GM23338 (cell line): ENCODE measurements around the gene ZNF440. TPM values are rescaled to one million over a fixed set of nuclear protein-coding genes. Genes with fewer than 3 reads are reported as not detected.
A peak's percentile ranks its signal among the peaks of the same experiment; 100 is the strongest.
"Not testable (repeated sequence)": the region's sequence is repeated elsewhere in the genome, so short reads cannot be mapped to it uniquely, and the experiment has no call there.

Experiments used
- ATAC-seq: fragments of 200-7000 bp; cut with Tn5 transposase; 3 replicates; pipeline ENCODE4 v1.9.1; 2020
- DNase-seq: peaks from one replicate; pipeline ENCODE4 v3.0.0-alpha.2; 2015; ENCODE audit warnings: low spot score
- H2AFZ ChIP-seq: fragments of 200-600 bp; sonication (generic); 2 replicates; pipeline ENCODE4 v1.8.0; 2016; ENCODE audit warnings: antibody characterized with exemption, mild to moderate bottlenecking, moderate library complexity
- H3F3A ChIP-seq: fragments of 200-600 bp; sonication (generic); replicated peaks from 2 replicates; pipeline ENCODE4 v1.8.0; 2017; ENCODE audit warnings: antibody characterized with exemption, mixed run types, low read depth
- H3K27ac ChIP-seq: fragments of 200-600 bp; sonication (generic); 2 replicates; pipeline ENCODE4 v1.6.1; 2016; ENCODE audit warnings: low read depth
- H3K27me3 ChIP-seq: fragments of 200-600 bp; sonication (generic); 2 replicates; pipeline ENCODE4 v1.8.0; 2016; ENCODE audit warnings: mild to moderate bottlenecking, mixed run types, moderate library complexity; ENCODE audit not compliant: insufficient read depth
- H3K36me3 ChIP-seq: fragments of 200-600 bp; sonication (generic); 2 replicates; pipeline ENCODE4 v1.8.0; 2016; ENCODE audit warnings: mild to moderate bottlenecking; ENCODE audit not compliant: insufficient read depth
- H3K4me1 ChIP-seq: fragments of 200-600 bp; sonication (generic); 2 replicates; pipeline ENCODE4 v1.8.0; 2016; ENCODE audit warnings: mild to moderate bottlenecking, moderate library complexity; ENCODE audit not compliant: insufficient read depth
- H3K4me2 ChIP-seq: fragments of 200-600 bp; sonication (generic); 2 replicates; pipeline ENCODE4 v1.7.1; 2017; ENCODE audit warnings: mixed run types
- H3K4me3 ChIP-seq: fragments of 200-600 bp; sonication (generic); 2 replicates; pipeline ENCODE4 v1.6.1; 2016; ENCODE audit warnings: mixed run types
- H3K79me2 ChIP-seq: fragments of 200-600 bp; sonication (generic); replicated peaks from 2 replicates; pipeline ENCODE4 v1.8.0; 2017; ENCODE audit warnings: mild to moderate bottlenecking; ENCODE audit not compliant: insufficient read depth
- H3K9me2 ChIP-seq: fragments of 200-600 bp; sonication (generic); 2 replicates; pipeline ENCODE4 v1.8.0; 2017; ENCODE audit not compliant: insufficient read depth
- H4K20me1 ChIP-seq: fragments of 200-600 bp; sonication (generic); replicated peaks from 2 replicates; pipeline ENCODE4 v1.8.0; 2017; ENCODE audit warnings: mild to moderate bottlenecking; ENCODE audit not compliant: insufficient read depth
- H3K27ac Mint-ChIP-seq: 2 replicates; pipeline ENCODE4 v1.8.0; 2020; ENCODE audit warnings: inconsistent platforms, mild to moderate bottlenecking, moderate library complexity, mixed read lengths
- H3K27me3 Mint-ChIP-seq: 3 replicates; pipeline ENCODE4 v1.8.0; 2022; ENCODE audit warnings: low read depth, mild to moderate bottlenecking, moderate library complexity, mixed read lengths, inconsistent platforms; ENCODE audit not compliant: insufficient read depth, poor library complexity
- H3K36me3 Mint-ChIP-seq: 3 replicates; pipeline ENCODE4 v1.8.0; 2021; ENCODE audit warnings: low read depth, mild to moderate bottlenecking, inconsistent platforms, moderate library complexity, mixed read lengths
- H3K4me1 Mint-ChIP-seq: 3 replicates; pipeline ENCODE4 v1.8.0; 2020; ENCODE audit warnings: mild to moderate bottlenecking, inconsistent platforms, mixed read lengths
- H3K4me3 Mint-ChIP-seq: 3 replicates; pipeline ENCODE4 v1.8.0; 2021; ENCODE audit warnings: moderate library complexity, mild to moderate bottlenecking, inconsistent platforms, mixed read lengths
- H3K9me3 Mint-ChIP-seq: 3 replicates; pipeline ENCODE4 v1.8.0; 2020; ENCODE audit warnings: moderate library complexity, mild to moderate bottlenecking, inconsistent platforms, mixed read lengths
- EZH2 ChIP-seq: fragments of 200-600 bp; sonication (generic); IDR thresholded peaks from one replicate; pipeline ENCODE4 v1.8.0; 2017; ENCODE audit warnings: antibody characterized with exemption, mild to moderate bottlenecking, low read depth; ENCODE audit not compliant: unreplicated experiment
- EZH2phosphoT487 ChIP-seq: fragments of 200-600 bp; sonication (generic); IDR thresholded peaks from one replicate; pipeline ENCODE4 v1.8.1; 2018; ENCODE audit warnings: antibody characterized with exemption; ENCODE audit not compliant: unreplicated experiment
- JUNB ChIP-seq: IDR thresholded peaks from one replicate; pipeline ENCODE4 v1.6.1; 2016; ENCODE audit warnings: antibody characterized with exemption; ENCODE audit not compliant: unreplicated experiment
- POLR2AphosphoS5 ChIP-seq: IDR thresholded peaks from 2 replicates; pipeline ENCODE4 v1.6.1; 2016; ENCODE audit warnings: antibody characterized with exemption, low read depth
- STAT1 ChIP-seq: IDR thresholded peaks from one replicate; pipeline ENCODE4 v1.6.1; 2016; ENCODE audit warnings: antibody characterized with exemption; ENCODE audit not compliant: unreplicated experiment
- ZNF331 ChIP-seq: fragments of 250-450 bp; sonication (Bioruptor Pico); IDR thresholded peaks from 2 replicates; pipeline ENCODE4 v1.5.0; 2020; ENCODE audit warnings: low read depth, mild to moderate bottlenecking, moderate library complexity
- polyA plus RNA-seq: library from polyadenylated mRNA; unstranded; fragments of >200 nt; fragmentation: Nextera tagmentation; extraction: Ambion mirVana; gene quantifications from 2 replicates; pipeline ENCODE4 v1.2.1, GENCODE V29; 2016
- total RNA-seq: library from RNA; depleted of rRNA; stranded (reverse); fragments of >200 nt; shearing (Covaris generic); gene quantifications from 2 replicates; pipeline ENCODE4 v1.2.3, GENCODE V29; 2014
- TF ChIP-seq, protein P1 (sequence below), 2 experiments: fragments of 200-600 bp in 1 of 2; sonication (generic) in 1 of 2; conservative IDR thresholded peaks; 2 replicates each; pipeline versions ENCODE4 v1.5.1 to v1.6.1; 2016 to 2017; ENCODE audit warnings: antibody characterized with exemption in 2 of 2, low read depth in 2 of 2, mild to moderate bottlenecking in 2 of 2, moderate library complexity in 1 of 2
- TF ChIP-seq, protein P2 (sequence below): IDR thresholded peaks from one replicate; pipeline ENCODE4 v1.6.1; 2018; ENCODE audit warnings: antibody characterized with exemption; ENCODE audit not compliant: unreplicated experiment
- TF ChIP-seq, protein P3 (sequence below): IDR thresholded peaks from 2 replicates; pipeline ENCODE4 v1.6.1; 2016; ENCODE audit warnings: antibody characterized with exemption

The ZNF440 gene
- total and polyA plus RNA-seq, 2 experiments from 2014 or later, result 2.5 to 9.3 TPM

DNA sequence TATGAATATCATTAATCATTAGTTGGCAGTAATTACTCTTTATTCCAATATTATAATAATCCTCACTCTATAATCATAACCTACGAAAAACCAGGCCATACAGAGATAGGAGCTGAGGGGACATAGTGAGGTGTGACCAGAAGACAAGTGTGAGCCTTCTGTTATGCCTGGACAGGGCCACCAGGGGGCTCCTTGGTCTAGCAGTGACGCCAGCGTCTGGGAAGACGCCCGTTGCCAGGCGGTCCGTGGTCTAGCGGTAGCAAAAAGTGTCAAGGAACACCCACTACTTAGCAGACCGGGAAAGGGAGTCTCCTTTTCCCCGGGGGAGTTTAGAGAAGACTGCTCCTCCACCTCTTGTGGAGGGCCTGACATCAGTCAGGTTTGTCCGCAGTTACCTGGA lies 42.6 kb upstream of the ZNF440 start:
- H3K9me2 ChIP-seq, H3K27ac Mint-ChIP-seq, H3K4me1 ChIP-seq, H3K27me3 Mint-ChIP-seq, H3K4me1 Mint-ChIP-seq, H3K79me2 ChIP-seq, H3K4me3 Mint-ChIP-seq, ATAC-seq, H4K20me1 ChIP-seq, H3K4me2 ChIP-seq, H3K36me3 ChIP-seq, H3K27ac ChIP-seq, H2AFZ ChIP-seq, H3K4me3 ChIP-seq, H3F3A ChIP-seq: not testable (repeated sequence)
- Mint-ChIP-seq H3K9me3 (peaks cover 90% of the 10 kb centered on the region), H3K36me3 (peaks cover 16% of the 10 kb centered on the region; the same call in 2 of the 3 replicates)
- peaks cover 29% of the 10 kb centered on the region for H3K27me3 ChIP-seq
- TF ChIP-seq, protein P1, sequence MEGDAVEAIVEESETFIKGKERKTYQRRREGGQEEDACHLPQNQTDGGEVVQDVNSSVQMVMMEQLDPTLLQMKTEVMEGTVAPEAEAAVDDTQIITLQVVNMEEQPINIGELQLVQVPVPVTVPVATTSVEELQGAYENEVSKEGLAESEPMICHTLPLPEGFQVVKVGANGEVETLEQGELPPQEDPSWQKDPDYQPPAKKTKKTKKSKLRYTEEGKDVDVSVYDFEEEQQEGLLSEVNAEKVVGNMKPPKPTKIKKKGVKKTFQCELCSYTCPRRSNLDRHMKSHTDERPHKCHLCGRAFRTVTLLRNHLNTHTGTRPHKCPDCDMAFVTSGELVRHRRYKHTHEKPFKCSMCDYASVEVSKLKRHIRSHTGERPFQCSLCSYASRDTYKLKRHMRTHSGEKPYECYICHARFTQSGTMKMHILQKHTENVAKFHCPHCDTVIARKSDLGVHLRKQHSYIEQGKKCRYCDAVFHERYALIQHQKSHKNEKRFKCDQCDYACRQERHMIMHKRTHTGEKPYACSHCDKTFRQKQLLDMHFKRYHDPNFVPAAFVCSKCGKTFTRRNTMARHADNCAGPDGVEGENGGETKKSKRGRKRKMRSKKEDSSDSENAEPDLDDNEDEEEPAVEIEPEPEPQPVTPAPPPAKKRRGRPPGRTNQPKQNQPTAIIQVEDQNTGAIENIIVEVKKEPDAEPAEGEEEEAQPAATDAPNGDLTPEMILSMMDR (conservative IDR thresholded peaks at IDR 0.05; ENCODE audit: low read depth in 2 of 2), result peak; percentile 40 to 60
- peak; percentile 52 for DNase-seq

DNA sequence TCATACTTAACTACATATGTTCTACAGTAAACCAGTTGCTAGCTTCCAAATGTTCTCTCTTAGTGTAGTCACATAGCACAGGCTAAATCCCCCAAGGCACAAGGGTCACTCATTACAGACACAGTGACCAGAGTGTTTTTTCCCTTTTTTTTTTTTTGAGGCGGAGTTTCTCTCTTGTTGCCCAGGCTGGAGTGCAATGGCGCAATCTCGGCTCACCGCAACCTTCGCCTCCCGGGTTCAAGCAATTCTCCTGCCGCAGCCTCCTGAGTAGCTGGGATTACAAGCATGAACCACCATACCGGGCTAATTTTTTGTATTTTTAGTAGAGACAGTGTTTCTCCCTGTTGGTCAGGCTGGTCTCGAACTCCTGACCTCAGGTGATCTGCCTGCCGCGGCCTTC lies 37.4 kb upstream of the ZNF440 start:
- H3K27ac ChIP-seq, H3K79me2 ChIP-seq, H3K36me3 ChIP-seq, H3K4me1 Mint-ChIP-seq, H3K27ac Mint-ChIP-seq, H2AFZ ChIP-seq, H3K4me3 ChIP-seq, H3K9me2 ChIP-seq, H3K4me2 ChIP-seq, H4K20me1 ChIP-seq, H3K27me3 Mint-ChIP-seq, H3F3A ChIP-seq, H3K4me1 ChIP-seq, DNase-seq, H3K27me3 ChIP-seq, ATAC-seq, H3K4me3 Mint-ChIP-seq: not testable (repeated sequence)
- Mint-ChIP-seq H3K36me3 (peaks cover 10% of the 10 kb centered on the region; the same call in 2 of the 3 replicates), H3K9me3 (peaks cover 93% of the 10 kb centered on the region)

DNA sequence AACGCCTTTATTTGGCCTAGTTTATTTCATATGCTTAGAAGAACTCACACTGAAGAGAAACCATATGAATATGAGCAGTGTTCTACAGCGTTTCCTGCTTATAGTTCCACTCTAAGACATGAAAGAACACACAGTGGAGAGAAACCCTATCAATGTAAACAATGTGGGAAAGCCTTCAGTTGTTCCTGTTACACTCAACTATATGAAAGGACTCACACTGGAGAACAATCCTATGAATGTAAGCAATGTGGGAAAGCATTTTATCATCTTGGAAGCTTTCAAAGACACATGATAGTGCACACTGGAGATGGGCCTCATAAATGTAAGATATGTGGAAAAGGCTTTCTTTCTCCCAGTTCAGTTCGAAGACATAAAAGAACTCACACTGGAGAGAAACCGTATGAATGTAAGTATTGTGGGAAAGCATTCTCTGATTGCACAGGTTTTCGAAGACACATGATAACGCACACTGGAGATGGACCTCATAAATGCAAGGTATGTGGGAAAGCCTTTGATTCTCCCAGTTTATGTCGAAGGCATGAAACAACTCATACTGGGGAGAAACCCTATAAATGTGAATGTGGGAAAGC lies 33.5 kb upstream of the ZNF440 start:
- no peaks in the 10 kb centered on the region for H3K9me2 ChIP-seq
- Mint-ChIP-seq H3K9me3 (peaks cover 86% of the 10 kb centered on the region), H3K4me1 (no peaks in the 10 kb centered on the region), H3K4me3 (no peak overlapping the region), H3K36me3 (peaks cover 9% of the 10 kb centered on the region; the same call in 2 of the 3 replicates), H3K27ac (no peak overlapping the region), H3K27me3 (no peaks in the 10 kb centered on the region)
- no peak for DNase-seq
- no peaks in the 10 kb centered on the region for H3K4me1 ChIP-seq
- peaks cover 15% of the 10 kb centered on the region for H3K36me3 ChIP-seq
- H3F3A ChIP-seq, result no peaks in the 10 kb centered on the region
- H3K4me3 ChIP-seq, result no peak overlapping the region
- no peak overlapping the region for H3K27ac ChIP-seq
- H3K79me2 ChIP-seq, result no peaks in the 10 kb centered on the region
- no peak overlapping the region for H2AFZ ChIP-seq
- ATAC-seq, result no peak
- TF ChIP-seq JUNB (no peak), EZH2phosphoT487 (no peak), STAT1 (no peak), ZNF331 (CRISPR knock-in tag) (no peak), EZH2 (no peak), POLR2AphosphoS5 (no peak)
- TF ChIP-seq, protein P1 (conservative IDR thresholded peaks at IDR 0.05; ENCODE audit: low read depth in 2 of 2), result no peak
- TF ChIP-seq, protein P2, sequence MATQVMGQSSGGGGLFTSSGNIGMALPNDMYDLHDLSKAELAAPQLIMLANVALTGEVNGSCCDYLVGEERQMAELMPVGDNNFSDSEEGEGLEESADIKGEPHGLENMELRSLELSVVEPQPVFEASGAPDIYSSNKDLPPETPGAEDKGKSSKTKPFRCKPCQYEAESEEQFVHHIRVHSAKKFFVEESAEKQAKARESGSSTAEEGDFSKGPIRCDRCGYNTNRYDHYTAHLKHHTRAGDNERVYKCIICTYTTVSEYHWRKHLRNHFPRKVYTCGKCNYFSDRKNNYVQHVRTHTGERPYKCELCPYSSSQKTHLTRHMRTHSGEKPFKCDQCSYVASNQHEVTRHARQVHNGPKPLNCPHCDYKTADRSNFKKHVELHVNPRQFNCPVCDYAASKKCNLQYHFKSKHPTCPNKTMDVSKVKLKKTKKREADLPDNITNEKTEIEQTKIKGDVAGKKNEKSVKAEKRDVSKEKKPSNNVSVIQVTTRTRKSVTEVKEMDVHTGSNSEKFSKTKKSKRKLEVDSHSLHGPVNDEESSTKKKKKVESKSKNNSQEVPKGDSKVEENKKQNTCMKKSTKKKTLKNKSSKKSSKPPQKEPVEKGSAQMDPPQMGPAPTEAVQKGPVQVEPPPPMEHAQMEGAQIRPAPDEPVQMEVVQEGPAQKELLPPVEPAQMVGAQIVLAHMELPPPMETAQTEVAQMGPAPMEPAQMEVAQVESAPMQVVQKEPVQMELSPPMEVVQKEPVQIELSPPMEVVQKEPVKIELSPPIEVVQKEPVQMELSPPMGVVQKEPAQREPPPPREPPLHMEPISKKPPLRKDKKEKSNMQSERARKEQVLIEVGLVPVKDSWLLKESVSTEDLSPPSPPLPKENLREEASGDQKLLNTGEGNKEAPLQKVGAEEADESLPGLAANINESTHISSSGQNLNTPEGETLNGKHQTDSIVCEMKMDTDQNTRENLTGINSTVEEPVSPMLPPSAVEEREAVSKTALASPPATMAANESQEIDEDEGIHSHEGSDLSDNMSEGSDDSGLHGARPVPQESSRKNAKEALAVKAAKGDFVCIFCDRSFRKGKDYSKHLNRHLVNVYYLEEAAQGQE, result no peak
- TF ChIP-seq, protein P3, sequence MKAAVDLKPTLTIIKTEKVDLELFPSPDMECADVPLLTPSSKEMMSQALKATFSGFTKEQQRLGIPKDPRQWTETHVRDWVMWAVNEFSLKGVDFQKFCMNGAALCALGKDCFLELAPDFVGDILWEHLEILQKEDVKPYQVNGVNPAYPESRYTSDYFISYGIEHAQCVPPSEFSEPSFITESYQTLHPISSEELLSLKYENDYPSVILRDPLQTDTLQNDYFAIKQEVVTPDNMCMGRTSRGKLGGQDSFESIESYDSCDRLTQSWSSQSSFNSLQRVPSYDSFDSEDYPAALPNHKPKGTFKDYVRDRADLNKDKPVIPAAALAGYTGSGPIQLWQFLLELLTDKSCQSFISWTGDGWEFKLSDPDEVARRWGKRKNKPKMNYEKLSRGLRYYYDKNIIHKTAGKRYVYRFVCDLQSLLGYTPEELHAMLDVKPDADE, result no peak
- no peak overlapping the region for H3K4me2 ChIP-seq
- H4K20me1 ChIP-seq, result no peaks in the 10 kb centered on the region
- H3K27me3 ChIP-seq, result no peaks in the 10 kb centered on the region
